ENCODE data around the gene HIF1A.
A peak's percentile ranks its signal among the peaks of the same experiment; 100 is the strongest.

The HIF1A gene

DNA sequence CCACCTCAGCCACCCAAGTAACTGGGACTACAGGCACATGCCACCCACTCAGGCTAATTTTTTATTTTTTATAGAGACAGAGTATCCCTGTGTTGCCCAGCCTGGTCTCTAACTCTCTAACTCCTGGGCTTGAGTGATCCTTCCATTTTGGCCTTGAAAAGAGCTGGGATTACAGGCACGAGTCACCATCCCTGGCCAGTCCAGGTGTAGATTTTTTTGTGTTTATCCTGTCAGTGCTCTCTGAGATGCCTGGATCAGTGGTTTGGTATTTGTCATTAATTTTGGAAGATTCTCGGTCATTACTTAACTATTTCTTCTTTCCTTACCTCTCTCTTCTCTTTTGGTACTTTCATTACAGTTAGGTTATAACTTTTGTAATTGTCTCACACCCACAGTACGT, 5.3 kb upstream of the HIF1A start:
- no peak for DNase-seq (ENCODE audit: low spot score)
- H3K27ac ChIP-seq = peak overlapping the region; percentile 55
- ChIA-PET CTCF (no interaction called here), POLR2A (ENCODE audit: low non-redundant PET) (interaction anchor here (0.6 kb wide), 1 partner anchor 21 kb away, joined by 7 read pairs; no protein-coding TSS in a partner anchor)
- TF ChIP-seq, protein P1, sequence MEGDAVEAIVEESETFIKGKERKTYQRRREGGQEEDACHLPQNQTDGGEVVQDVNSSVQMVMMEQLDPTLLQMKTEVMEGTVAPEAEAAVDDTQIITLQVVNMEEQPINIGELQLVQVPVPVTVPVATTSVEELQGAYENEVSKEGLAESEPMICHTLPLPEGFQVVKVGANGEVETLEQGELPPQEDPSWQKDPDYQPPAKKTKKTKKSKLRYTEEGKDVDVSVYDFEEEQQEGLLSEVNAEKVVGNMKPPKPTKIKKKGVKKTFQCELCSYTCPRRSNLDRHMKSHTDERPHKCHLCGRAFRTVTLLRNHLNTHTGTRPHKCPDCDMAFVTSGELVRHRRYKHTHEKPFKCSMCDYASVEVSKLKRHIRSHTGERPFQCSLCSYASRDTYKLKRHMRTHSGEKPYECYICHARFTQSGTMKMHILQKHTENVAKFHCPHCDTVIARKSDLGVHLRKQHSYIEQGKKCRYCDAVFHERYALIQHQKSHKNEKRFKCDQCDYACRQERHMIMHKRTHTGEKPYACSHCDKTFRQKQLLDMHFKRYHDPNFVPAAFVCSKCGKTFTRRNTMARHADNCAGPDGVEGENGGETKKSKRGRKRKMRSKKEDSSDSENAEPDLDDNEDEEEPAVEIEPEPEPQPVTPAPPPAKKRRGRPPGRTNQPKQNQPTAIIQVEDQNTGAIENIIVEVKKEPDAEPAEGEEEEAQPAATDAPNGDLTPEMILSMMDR (conservative IDR thresholded peaks at IDR 0.05; ENCODE audit: low read depth) = no peak

DNA sequence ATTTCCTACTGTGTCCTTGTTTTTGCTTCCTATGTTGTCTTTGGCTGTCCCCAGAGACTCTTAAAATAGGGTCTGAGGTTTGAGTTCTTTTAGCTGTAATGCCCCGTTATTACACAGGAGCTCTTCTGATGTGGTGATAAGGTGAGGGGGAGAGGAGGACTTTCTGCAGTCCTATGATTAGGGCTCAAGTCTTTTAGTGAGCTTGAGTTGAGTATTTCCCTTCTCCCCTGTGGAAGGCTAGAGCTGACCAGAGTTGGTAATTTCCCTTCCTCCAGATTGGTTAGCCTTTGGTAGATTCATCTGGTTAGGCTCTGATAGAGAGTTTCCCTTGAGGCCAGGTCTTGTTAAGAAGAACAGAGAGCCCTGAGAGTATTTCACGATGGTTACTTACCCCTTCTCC, 4.3 kb upstream of the HIF1A start:
- ChIA-PET CTCF (interaction anchor here (0.8 kb wide), 1 partner anchor 1336 kb away, joined by 4 read pairs; no protein-coding TSS in a partner anchor), POLR2A (ENCODE audit: low non-redundant PET) (interaction anchor here (0.6 kb wide), 1 partner anchor 22 kb away, joined by 7 read pairs; no protein-coding TSS in a partner anchor)
- TF ChIP-seq, protein P1 (conservative IDR thresholded peaks at IDR 0.05; ENCODE audit: low read depth) = no peak
- DNase-seq (ENCODE audit: low spot score) = no peak
- no peak overlapping the region for H3K27ac ChIP-seq

DNA sequence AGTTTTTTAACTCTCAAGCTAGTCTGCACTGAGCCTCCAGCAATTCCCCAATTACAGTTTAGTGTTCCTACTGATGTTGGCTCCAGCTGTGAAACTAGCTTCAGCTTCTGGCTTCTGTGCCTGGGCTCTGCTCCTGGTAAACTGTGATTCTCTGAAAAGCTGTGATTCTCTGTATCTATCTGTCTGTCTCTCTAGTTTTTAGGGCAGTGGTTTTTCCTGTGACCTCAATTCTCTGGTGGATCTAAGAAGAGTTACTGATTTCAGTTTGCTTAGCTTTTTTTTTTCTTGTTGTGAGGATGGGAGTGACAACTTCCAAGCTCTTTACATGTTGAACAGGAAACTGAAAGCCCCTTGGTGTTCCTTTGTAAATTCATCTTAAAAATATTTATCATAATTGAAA, 3.8 kb upstream of the HIF1A start:
- TF ChIP-seq, protein P1 (conservative IDR thresholded peaks at IDR 0.05; ENCODE audit: low read depth) = no peak
- CTCF ChIA-PET = interaction anchor here (0.7 to 0.8 kb wide), 2 partner anchors 1336 to 1794 kb away, joined by 3 to 4 read pairs; no protein-coding TSS in a partner anchor
- no peak for DNase-seq (ENCODE audit: low spot score)
- POLR2A ChIA-PET (ENCODE audit: low non-redundant PET) = no interaction called here
- no peak overlapping the region for H3K27ac ChIP-seq

DNA sequence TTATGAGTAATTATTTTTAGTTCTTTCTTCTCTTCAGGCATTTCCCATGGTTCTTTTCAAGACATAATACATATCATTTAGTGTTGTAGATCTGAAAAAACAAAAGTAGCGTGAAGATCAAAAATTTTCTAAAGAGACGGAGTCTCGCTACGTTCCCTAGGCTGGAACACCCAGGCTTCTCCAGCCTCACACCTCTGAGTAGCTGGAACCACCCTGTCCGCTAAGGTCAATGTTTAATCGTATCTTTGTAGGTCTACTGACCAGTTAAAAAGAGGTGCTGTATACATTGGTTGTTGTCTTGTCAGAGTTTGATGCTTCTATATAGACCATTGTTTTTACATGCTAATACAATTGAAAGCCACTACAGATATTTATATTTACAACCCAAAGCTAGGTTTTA, 1.3 kb upstream of the HIF1A start:
- no peak overlapping the region for H3K27ac ChIP-seq
- no peak for DNase-seq (ENCODE audit: low spot score)
- TF ChIP-seq, protein P1 (conservative IDR thresholded peaks at IDR 0.05; ENCODE audit: low read depth) = no peak
- POLR2A ChIA-PET (ENCODE audit: low non-redundant PET) = no interaction called here
- CTCF ChIA-PET = interaction anchor here (1.0 kb wide), 1 partner anchor 219 kb away, joined by 3 read pairs; no protein-coding TSS in a partner anchor

DNA sequence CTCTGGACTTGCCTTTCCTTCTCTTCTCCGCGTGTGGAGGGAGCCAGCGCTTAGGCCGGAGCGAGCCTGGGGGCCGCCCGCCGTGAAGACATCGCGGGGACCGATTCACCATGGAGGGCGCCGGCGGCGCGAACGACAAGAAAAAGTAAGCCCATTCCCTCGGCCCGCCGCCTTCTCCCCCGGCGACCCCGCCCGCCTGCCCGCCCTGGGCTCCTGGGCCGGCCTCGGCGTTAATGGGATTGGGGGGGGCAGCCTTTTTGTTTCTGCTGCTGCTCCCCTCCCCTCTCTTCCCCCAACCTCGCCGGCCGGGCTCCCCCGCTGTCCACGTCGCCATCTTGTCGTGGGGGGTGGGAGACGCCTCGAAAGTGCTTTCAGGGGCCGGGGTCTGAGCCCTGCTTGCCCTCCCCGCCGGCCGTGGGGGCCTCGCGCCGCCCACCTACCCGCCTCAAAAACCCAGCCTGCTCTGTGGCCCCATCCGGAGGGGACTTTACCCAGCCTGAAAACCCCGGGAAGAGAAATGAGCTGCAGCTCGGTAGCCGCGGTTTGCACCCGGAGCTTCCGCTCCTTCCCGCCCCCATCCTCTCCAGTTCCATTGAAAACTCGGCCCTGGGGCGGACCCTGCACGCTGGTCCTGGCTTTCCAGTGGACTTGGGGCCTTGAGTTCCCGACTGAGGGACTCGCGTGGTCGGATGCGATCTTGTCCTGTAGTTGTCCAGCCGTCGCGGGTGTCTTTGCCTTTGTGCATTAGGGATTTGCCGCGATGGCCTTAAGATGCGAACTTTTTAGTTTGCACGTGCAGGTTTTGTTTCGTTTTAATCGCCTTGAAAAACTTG, 598 bp downstream of the HIF1A start:
- peak; percentile 40 for DNase-seq (ENCODE audit: low spot score)
- H3K27ac ChIP-seq = peak overlapping the region; percentile 98
- TF ChIP-seq, protein P1 (conservative IDR thresholded peaks at IDR 0.05; ENCODE audit: low read depth) = no peak
- CTCF ChIA-PET = no interaction called here
- POLR2A ChIA-PET (ENCODE audit: low non-redundant PET) = interaction anchor here (1.0 kb wide), 2 partner anchors 158 to 171 kb away, joined by 3 to 8 read pairs; no protein-coding TSS in a partner anchor

DNA sequence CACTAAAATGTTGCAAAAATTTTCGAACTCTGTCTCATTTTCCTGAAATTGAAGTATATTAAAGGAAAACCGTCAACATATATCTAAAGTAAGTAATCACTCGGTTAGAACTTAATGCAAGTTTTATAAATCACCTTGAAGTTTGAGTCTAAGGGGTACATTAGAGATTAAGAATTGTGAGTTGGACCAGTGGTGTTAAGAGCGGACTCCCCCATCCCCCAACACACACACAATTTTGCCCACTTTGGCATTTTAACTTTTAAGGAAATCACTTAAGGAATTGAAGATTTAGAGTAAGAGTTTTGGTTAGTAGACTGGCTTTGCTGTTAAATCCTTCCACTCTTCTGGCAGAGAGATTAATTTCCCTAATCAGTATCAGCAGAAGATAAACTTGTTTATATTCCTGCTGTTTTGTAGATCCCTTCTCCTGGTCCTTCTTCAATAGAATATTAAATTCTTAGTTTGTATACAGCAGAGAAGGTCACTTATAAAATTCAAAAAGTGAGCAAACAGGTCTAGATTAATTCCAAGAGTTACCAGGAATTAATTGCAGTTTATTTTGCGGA, 1.5 kb downstream of the HIF1A start:
- TF ChIP-seq, protein P1 (conservative IDR thresholded peaks at IDR 0.05; ENCODE audit: low read depth) = no peak
- ChIA-PET POLR2A (ENCODE audit: low non-redundant PET) (no interaction called here), CTCF (no interaction called here)
- H3K27ac ChIP-seq = no peak overlapping the region
- no peak for DNase-seq (ENCODE audit: low spot score)

All from RWPE1 (cell line).